Nephron (organoid): ENCODE measurements around the gene KRT85.

Experiments used
- H3K27ac Mint-ChIP-seq, 3 experiments: 2 replicates each; pipeline ENCODE4 v1.8.0; 2020; ENCODE audit warnings: mixed read lengths in 3 of 3, mild to moderate bottlenecking in 2 of 3, moderate library complexity in 1 of 3
- H3K27me3 Mint-ChIP-seq: 2 replicates; pipeline ENCODE4 v1.8.0; 2021; ENCODE audit warnings: low read depth, mild to moderate bottlenecking, moderate library complexity, mixed read lengths
- H3K36me3 Mint-ChIP-seq: 2 replicates; pipeline ENCODE4 v1.8.0; 2020; ENCODE audit warnings: low read depth, mixed read lengths
- H3K4me1 Mint-ChIP-seq: 2 replicates; pipeline ENCODE4 v1.8.0; 2020; ENCODE audit warnings: mixed read lengths
- H3K4me3 Mint-ChIP-seq, 3 experiments: 2 replicates each; pipeline ENCODE4 v1.8.0; 2020; ENCODE audit warnings: mild to moderate bottlenecking in 3 of 3, mixed read lengths in 3 of 3, moderate library complexity in 2 of 3
- H3K9me3 Mint-ChIP-seq: 2 replicates; pipeline ENCODE4 v1.8.0; 2020; ENCODE audit warnings: mixed read lengths
- CTCF ChIP-seq, 3 experiments: fragments of 200-600 bp; sonication (generic); IDR thresholded peaks; one replicate each; pipeline ENCODE4 v1.5.0; 2021; ENCODE audit warnings: antibody characterized with exemption in 3 of 3; ENCODE audit not compliant: unreplicated experiment in 3 of 3

The KRT85 gene

GRCh38 chr12:52399756-52400155 lies 32.5 kb upstream of the KRT85 start:
- H3K36me3 Mint-ChIP-seq: no peaks in the 10 kb centered on the region
- no peaks in the 10 kb centered on the region for H3K4me1 Mint-ChIP-seq
- no peaks in the 10 kb centered on the region for H3K9me3 Mint-ChIP-seq
- peaks cover 25% of the 10 kb centered on the region for H3K27me3 Mint-ChIP-seq
- H3K27ac Mint-ChIP-seq: no peak overlapping the region
- H3K4me3 Mint-ChIP-seq: no peak overlapping the region
- no peak for TF ChIP-seq CTCF (IDR thresholded peaks at IDR 0.05; ENCODE audit: unreplicated experiment in 3 of 3)

GRCh38 chr12:52398176-52398575 lies 30.9 kb upstream of the KRT85 start:
- Mint-ChIP-seq H3K4me1 (peaks cover 5% of the 10 kb centered on the region), H3K9me3 (no peaks in the 10 kb centered on the region), H3K4me3 (no peak overlapping the region), H3K36me3 (no peaks in the 10 kb centered on the region), H3K27ac (no peak overlapping the region), H3K27me3 (peaks cover 25% of the 10 kb centered on the region)
- TF ChIP-seq CTCF (IDR thresholded peaks at IDR 0.05; ENCODE audit: unreplicated experiment in 3 of 3): no peak

- Mint-ChIP-seq H3K9me3 (no peaks in the 10 kb centered on the region), H3K27ac (no peak overlapping the region), H3K4me3 (no peak overlapping the region), H3K36me3 (no peaks in the 10 kb centered on the region), H3K4me1 (peaks cover 9% of the 10 kb centered on the region), H3K27me3 (peaks cover 20% of the 10 kb centered on the region)
- no peak for TF ChIP-seq CTCF (IDR thresholded peaks at IDR 0.05; ENCODE audit: unreplicated experiment in 3 of 3)
Observed at GRCh38 chr12:52396656-52397055, 29.4 kb upstream of the KRT85 start.

- peaks cover 9% of the 10 kb centered on the region for H3K4me1 Mint-ChIP-seq
- H3K9me3 Mint-ChIP-seq: no peaks in the 10 kb centered on the region
- peaks cover 23% of the 10 kb centered on the region for H3K27me3 Mint-ChIP-seq
- H3K36me3 Mint-ChIP-seq: no peaks in the 10 kb centered on the region
- H3K27ac Mint-ChIP-seq: no peak overlapping the region
- peak in 1 of 3 experiments; percentile 15 for TF ChIP-seq CTCF (IDR thresholded peaks at IDR 0.05; ENCODE audit: unreplicated experiment in 3 of 3)
- H3K4me3 Mint-ChIP-seq: no peak overlapping the region
Observed at GRCh38 chr12:52395761-52396434, 28.6 kb upstream of the KRT85 start.

- Mint-ChIP-seq H3K4me3 (no peak overlapping the region), H3K9me3 (no peaks in the 10 kb centered on the region), H3K4me1 (peaks cover 9% of the 10 kb centered on the region), H3K27me3 (peaks cover 23% of the 10 kb centered on the region), H3K27ac (peak overlapping the region in 1 of 3 experiments; percentile 39), H3K36me3 (no peaks in the 10 kb centered on the region)
- no peak for TF ChIP-seq CTCF (IDR thresholded peaks at IDR 0.05; ENCODE audit: unreplicated experiment in 3 of 3)
Observed at GRCh38 chr12:52394836-52395405, 27.6 kb upstream of the KRT85 start.
